GM19395 (cell line): ENCODE measurements around the gene SPATS2L.
"Not testable (repeated sequence)": the region's sequence is repeated elsewhere in the genome, so short reads cannot be mapped to it uniquely, and the experiment has no call there.

Experiments
- ATAC-seq: cut with Tn5 transposase; IDR thresholded peaks from one replicate; pipeline ENCODE4 v1.9.1; 2021; ENCODE audit warnings: mild to moderate bottlenecking, moderate library complexity; ENCODE audit not compliant: unreplicated experiment

The SPATS2L gene

DNA sequence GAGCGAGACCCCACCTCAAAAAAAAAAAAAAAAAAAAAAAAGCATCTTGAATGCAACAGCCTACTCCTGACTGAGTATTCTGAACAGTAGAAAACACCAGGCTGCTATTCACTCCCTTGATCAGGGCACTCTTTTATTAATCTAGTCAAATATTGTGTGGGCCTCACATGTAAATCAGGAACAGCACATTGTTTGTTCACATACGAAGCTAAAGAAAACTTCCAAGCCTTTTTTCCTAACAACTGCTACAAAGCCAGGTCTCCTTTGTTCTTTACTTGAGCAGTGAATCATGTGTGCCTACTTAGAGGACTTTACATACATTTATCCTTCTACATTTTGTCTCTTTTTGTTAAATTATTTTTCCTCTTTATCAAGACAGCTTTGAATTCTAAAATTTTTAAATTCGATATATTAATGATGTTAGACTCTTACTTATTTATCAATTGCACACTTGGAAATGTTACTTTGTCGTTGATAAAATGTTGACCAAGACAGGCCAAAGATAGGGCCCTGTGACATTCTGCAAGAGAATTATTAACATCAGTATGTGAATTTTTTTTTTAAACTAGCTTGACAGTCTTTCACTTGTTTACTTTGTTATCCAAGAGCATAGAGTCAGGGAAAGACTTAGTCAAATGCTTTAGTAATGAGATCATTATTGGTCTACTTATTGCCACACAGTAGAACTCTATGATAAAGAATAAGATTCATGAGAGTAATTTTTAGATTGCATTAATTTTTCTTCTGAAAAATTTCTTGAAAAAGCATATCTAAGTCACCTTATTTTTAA lies 13.2 kb downstream of the SPATS2L start:
- no peak for ATAC-seq

DNA sequence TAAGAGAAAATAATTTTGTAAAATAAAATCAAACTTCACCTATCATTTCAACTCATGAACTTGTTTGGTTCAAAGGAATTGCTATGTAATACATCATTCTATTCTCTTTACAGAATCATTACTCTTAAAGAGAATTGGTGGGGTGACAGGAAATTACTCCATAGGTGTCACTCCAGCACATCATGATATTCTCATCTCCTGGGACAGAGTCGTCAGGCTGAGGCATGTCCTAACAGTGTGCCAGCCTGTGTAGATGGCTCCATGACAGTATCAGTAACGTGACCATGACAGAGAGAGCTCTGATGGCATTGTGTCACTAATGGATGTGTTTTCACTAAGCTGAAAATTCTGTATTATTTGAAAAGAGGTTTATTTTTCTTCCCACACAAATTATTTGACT lies 13.9 kb downstream of the SPATS2L start:
- no peak for ATAC-seq

DNA sequence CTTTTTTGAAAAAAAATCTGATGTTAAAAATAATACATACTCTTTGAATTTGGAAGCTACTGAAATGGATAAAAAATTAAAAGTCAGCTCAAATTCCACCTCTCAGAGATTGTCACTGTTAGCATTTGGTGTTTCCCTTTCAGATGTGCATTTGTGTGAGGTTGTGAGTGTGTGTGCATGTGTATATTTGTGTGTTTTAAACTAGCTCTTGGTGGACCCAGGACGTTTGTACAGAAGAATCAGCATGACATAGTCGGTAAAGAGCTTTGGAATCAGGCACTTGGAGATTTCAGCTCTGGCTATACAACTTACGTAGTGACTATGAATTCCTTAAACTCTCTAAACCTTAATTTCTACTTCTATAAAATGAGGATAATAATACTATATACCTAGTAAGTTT lies 14.5 kb downstream of the SPATS2L start:
- ATAC-seq, result no peak

DNA sequence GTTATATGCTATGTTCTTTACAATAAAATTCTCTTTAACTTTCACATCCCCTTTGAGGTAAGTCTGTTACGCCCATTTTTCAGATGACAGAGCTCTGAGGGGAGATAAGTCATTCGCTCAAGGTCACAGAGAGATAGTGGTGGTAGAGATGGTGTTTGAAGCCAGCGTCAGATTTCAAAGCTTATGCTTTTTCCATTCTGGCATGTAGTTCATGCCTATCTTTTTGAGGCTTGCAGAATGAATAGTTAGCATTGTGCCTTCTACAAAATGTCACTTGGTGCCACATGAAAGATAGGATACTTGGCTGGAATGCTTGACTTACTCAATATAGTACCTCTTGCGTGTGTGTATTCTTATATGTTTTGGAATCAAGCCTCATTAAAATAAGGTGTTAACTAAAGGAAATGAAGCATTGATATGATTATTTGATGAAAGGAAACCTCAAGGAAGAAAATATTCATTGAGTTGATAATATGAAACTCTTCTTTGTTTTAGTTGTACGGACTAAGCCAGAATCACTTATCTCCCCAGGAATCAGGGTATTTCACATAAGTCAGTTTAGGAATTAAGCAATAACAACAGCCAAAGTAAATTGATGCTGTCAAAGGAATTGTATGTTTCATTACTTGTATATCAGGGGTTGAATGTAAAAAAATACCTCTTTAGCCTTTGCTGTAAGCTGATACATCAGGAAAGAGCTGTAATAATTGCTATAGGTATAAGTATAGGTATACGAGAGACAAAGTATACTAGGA lies 15.5 kb downstream of the SPATS2L start:
- no peak for ATAC-seq

DNA sequence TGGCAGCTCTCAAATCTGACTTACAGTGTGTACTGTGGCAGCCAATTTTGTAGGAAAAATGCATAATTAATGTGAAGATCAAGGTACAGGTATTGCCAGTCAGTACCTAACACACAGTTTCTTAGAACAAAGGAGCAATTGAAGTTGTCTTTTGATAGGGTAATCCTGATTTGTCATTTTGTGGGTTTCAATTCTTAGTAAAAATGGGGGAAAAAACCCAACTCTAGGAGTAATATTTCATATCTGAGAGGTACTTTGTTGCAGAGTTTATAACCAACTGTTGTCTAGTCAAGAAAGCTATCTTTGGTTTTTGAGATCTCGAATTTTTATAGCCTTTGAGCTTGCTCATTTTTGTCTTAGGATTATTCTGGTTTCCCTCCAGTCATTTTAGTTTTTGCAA lies 16.1 kb downstream of the SPATS2L start:
- no peak for ATAC-seq

DNA sequence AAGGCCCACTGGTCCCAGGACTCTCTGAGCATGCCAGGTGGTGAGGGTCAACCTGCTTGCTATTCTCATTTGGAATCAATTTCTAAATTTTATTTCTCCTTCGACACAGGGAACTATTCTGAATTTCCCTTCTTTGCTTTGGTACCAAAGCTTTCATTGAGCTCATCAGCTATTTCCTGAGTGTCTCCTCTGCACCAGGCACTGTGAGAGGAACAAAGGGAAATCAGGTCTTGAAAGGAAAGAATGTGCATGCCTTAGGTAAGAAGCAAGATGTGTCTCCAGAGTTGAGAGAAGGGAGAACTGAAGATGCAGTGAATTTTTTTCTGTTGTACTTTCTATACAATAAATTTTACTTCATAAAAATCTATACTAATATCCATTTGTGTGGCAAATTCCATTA lies 17.9 kb downstream of the SPATS2L start:
- no peak for ATAC-seq

DNA sequence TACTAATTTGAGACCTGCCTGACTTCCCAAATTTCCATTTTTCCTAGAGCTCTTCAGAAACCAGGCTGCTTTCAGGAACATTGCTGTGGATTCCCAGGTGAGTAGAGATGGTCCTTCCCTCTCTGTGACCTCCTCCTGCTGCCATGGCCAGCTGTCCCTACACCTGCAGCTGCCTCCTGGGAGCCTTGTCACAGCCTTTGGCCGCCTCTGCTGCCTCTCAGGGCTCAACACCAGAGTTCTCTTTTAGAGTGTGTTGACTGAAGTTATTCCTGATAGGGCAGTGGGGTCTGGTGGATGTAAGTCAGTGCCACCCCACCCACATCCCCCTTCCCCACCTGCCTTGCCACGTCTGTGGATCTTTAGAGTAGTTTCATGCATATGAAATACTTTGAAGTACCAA lies 22.9 kb downstream of the SPATS2L start:
- ATAC-seq, result no peak

DNA sequence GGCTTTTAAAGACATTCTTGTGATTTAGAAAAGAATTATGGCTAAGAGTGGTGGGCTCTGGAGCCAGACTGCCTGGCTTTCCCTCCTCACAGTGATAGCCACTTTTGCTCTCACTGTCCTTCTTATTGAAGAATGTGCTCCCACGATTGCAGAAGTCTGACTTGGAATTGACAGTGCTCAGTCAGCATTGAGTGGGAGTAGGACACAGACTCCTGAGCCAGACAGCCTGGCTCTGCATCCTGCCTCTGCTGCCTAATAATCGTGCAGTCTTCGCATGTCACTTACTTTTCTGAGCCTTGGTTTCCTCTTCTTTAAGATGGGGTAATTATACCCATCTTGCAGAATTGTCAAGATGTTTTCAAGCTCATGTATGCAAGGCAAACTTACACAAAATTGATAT lies 23.3 kb downstream of the SPATS2L start:
- no peak for ATAC-seq

DNA sequence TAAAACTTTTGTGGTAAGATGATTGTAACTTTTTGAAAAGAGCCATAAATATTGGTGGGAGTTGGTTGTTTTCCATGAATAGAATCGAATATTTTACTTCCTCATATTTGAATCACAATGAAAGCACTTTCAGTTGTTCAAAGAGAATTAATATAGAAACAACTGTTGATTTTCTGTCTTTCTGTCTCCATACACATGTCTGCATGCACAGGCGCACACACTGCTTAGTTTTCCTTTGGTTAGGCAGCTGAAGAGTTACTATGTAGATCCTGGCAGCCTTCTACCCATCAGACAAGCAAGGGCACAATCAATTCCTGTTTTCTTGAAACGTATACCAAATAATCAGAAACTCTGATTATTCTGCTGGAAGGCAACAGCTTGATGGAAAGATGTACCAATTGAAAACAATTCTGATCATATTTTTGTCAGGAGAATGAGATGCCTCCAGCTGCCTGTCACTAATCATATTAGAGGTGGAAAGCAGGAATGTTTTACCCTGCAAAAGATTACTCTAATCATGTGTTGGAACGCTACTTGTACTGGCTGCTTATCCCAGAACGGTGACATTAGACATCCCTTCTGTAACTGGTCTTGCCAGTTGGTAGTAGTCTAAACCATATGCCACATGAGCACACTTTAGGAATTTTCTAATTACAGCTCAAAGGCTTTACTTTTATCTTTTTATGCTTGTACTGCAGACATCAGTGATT lies 24.0 kb downstream of the SPATS2L start:
- ATAC-seq, result no peak

DNA sequence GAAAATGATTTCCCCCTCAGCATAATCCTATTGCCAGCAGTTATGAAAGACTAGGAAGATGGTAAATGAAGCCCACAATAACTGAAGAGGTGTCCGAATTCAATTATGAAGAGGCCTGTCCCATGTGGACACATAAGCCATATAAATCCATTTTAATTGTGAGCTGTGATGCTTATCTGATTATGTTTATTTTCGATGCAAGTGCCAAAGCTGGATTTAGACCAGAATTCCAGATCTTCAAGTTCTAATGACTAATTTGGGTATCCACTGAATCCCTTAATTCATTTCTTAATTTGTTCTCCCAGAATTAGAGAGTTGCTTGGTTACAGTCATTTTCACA lies 24.5 kb downstream of the SPATS2L start:
- no peak for ATAC-seq

DNA sequence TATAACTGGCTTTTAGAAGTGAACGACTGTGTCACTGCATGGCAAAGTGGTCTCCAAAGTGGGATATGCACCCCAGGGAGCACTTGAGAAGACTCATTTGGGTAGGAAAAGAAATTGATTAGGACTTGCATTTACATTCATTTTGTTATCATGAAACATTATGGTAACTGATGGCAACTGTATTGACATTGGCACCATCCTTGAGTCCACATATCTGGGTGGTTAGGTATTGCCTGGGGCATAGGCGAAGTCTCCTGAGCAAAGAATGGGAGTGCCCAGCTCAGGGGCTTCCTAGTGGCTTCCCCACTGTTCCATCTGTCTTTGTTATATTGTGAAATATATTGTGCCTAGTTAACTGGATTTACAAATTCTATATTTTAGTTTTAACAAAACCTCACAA lies 29.2 kb downstream of the SPATS2L start:
- ATAC-seq, result no peak

DNA sequence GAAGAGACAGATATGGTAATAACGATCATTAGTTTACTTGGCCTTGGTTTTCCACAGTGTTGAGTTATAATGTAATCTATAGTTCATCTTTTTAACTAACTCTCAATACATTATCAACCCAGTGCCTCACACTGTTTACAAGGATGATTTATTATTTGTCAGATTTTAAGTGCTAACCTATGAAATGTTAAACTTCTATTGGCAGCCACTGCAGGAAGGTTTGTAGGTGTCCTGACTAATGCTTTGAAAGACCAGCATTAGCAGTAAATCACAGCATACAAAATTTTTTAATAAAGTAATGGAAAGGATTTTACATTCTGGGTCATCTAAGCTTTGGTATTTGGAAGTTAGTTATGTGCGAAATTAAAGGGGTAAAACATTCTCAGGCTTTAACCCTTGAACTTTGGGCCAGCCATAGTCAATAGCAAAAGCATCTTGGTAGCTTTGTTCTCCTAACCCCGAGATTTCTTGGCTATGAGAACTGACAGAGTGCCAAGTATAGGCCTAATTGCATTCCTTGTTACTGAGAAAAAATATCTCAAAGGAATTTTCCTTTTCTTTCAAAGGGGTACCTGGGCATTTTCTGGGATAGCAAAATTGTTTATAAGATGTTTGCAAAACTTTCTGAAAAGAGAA lies 30.6 kb downstream of the SPATS2L start:
- no peak for ATAC-seq

DNA sequence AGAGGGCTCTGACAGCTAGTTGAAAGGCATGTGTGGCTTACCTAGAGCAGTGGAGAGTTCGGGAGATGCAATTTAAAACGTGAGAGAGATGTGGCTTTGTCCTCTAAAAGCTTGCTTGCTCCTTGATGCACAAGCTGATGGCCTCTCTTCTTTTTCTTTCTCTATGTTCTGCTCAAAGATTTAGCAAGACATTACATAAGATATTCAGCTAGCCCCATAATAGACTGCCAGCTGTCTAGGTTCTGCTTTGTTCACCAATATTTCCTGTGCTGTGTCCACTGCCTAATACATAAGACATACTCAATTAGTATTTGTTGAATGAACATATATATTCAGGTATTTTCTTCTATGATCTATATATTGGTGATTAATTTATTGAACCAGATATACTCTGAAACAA lies 31.1 kb downstream of the SPATS2L start:
- no peak for ATAC-seq

DNA sequence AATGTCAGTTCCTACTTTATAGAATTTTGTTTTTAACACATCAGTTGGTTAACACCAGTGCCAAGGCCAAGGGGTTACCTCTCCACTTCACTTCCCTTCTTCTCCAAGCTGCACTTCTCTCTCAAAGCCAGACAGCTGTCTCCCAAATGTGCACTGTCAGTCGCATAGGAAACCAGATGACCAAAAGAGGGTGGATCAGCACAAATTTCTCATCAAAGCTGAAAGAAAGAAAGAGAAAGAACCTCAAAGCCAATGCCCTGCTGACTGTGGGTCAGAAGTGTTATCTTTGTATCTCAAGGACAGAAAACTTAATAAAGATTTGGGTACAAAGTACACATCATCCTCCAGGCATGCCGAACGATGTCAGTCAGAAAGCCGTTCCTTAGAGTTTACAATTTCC lies 32.2 kb downstream of the SPATS2L start:
- no peak for ATAC-seq

DNA sequence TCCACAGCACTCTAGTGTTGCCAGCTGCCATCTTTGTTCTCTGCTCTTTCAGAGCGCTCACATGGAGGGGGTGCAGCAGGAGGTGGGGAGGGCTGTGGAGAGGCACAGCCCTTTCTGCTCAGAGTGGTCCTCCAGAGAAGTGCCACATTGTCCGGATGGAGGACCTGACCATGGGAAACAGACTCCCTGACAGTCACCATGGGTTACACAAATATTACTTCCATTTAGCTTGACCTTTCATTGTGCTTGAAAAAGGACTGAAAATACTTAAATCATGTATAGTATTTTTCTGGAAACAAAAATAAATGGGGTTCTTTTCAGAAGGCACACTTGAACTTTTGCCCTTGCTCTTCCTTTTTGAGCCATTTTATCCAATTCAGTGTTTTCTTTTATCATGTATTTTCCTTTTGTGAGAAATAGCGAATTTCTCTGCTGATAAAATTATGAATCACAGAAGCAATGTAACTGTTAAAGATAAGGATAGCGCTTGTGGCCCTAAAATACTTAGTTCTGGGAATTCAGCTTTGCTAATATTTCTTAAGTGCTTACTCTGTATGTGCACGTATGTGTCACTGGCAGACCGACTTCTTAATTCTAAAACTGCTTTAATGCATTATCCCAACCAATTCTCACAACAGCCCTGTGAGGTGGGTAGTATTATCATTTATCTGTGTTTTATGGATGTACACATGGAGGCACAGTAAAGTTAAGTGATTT lies 34.2 kb downstream of the SPATS2L start:
- no peak for ATAC-seq

DNA sequence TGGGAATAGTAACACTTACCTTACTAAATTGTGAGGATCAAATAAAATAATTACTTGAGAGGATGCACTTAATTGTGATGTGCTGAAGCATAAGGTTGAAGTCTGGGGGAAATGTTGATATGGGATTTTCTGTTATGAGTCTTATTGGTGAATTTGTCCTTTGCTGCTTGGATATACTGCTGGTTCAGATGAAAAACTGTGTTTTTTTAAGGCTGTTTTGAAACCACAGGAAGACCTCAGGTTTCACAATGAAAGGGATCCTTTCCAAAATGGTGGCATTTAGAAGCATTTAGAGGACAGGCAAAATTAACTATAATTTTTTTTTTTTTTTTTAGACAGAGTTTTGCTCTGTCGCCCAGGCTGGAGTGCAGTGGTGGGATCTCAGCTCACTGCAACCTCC lies 34.9 kb downstream of the SPATS2L start:
- ATAC-seq, result no peak

DNA sequence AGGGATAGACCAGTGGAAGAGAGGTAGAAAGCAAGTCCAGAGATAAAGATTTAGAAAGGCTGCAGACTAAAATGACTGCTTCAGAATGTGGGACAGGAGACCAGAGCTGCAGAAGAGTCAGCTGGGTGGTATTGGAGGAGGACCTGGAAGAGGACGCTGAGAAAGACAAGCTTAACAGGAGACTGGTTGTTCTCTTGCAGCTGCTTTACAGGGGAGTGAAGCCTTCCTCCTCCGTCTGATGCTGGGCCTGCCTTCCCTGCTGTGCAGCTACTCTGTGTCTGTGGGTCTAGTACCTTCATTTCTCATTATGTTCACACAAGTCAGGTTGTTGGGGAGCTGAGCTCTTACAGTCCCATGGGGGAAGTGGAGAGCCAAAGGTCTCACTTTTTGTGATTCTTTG lies 35.7 kb downstream of the SPATS2L start:
- no peak for ATAC-seq

DNA sequence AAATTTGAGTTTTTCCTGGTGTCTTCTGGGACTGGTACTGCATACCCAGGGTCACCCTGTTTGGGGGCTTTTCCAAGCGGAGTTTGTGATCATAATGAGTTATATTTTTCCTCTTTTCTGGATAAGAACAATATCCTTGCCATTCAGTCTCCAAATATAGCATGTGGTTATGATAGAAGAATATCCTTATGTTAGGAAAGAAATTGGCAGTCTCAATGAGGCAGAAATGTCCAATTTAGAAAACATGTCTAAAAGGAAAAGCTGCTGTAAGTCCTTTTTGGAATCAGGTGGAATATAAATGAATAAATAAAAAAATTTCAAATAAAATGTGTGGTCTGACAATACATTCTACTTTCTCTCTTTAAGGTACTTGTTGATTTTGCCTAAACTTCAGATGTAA lies 36.2 kb downstream of the SPATS2L start:
- no peak for ATAC-seq

DNA sequence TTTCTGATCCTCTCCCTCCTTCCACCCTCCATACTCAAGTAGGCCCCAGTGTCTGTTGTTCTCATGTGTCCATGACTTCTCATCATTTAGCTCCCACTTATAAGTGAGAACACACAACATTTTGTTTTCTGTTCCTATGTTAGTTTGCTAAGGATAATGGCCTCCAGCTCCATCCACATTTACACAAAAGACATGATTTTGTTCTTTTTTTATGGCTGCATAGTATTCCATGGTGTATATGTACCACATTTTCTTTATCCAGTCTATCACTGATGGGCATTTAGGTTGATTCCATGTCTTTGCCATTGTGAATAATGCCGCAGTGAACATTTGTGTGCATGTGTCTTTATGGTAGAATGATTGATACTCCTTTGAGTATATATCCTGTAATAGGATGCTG lies 37.7 kb downstream of the SPATS2L start:
- ATAC-seq, result not testable (repeated sequence)

DNA sequence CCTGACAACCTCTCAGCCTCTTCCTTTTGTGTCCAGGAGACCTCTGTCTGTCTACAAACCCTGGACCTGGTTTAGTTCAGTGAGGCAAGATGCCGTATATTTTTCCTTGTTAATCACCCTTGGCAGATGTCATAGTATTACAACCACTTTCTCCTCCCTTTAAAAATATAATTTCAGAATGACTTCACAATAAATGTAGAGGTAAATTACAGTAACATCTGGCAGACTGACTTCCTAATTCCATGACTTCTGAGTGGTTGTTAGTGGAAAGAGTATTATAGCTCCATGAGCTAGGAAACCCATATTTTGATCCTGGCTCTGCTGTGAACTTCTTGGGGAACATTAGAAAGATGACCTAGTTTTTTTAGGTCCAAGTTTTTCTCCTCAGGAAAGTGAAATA lies 39.5 kb downstream of the SPATS2L start:
- ATAC-seq, result no peak

DNA sequence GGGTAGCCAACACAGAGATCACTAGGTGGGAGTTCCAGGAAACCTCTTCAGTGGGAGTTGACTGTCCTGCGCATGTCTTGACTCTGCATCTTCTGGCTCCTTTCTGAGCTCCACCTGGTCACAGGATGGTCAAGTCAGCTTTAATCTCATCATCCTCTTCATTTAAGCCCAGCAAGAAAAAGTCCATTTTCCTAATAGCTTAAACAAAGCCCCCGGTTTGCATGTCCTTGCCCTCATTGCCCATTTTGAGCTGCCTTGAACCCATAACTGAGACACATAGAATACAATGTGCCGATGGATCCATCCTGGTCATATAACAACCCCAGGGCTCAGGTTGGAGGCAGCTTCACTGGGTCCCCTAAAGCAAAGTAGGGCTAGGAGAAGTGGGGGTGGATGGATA lies 40.8 kb downstream of the SPATS2L start:
- ATAC-seq, result no peak
